HCEC 1CT (cell line): Measurements from ENCODE around the gene CCM2.

Experiments
- DNase-seq: peaks from one replicate; pipeline ENCODE4 v3.0.0-alpha.2; 2017

CCM2 gene

GRCh38 chr7:45069444-45070253, 69.6 kb downstream of the CCM2 start:
- DNase-seq, result no peak

DNA sequence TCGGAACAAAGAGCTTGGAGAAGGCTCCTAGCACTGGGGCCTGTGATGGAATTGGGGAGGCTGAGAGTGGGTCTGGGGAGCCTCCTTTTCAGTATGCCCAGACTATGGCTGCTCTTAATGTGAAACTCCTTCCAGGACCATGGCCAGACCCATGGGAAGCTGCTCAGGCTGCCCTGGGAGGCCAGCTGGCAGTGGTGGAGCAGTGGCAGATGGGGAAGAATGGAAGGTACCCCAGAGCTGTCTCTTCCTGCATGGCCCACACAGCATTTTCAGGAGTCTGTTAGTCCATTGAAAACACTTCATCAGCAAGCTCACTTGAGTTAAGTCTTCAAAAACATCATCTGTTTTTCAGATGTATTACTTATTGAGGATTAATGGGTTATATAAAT, 70.2 kb downstream of the CCM2 start:
- no peak for DNase-seq

DNA sequence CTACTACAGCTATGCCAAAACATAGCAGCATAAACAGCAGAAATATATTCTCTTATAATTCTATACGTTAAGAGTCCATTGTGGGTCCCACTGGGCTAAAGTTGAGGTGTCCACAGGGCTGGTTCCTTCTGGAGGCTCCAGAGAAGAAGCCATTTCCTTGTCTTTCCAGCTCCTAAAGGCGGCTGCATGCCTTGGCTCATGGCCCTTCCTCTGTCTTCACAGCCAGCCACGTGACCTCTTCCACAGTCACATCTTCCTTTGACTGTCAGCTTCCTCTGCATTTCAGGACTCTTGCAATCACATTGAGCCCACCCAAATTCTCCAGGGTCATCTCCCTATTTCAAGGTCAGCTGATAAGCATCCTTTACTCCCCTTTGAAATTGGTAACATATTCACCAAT, 71.5 kb downstream of the CCM2 start:
- DNase-seq, result no peak

DNA sequence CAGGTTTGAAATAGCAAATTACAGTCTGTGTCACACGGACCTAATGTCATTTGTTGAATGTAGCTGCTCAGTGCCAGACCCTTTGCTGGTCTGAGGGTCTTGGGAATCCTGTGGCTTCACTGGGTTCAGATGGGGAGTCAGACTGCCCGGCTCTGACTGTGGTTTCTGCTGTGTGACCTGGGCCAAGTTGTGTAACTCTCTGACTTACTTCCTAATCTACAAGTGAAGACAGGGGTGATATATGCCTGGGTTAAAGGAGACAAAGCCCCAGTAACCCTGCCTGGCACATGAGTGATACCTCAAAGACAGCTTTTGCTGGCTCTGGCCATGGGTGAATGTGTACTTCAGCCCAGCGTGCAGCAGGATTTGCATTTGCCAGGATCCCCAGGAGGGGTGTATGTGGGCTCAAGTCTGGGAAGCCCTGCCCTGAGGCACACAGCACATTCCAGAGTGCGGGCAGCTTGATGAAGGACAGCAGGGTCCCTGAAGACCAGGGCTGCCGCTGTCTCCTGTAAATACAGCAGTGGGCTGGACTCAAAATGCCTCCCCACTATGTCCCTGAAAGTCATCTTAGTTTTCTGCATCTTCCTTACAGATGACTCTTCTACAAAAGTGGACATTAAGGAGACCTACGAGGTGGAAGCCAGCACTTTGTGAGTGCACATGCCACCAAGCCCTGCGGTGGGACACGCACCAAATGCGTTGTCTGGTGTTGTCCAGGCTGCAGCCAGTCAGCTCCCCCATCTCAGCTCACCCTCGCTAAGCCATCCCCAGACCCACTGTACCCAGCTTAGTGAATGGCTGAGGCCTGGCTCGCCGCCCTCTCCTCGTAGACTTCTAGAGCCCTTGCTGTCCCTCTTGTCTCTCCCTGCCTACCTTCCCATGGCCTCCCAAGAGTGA, 72.4 kb downstream of the CCM2 start:
- DNase-seq, result no peak

- DNase-seq, result no peak
These were observed 73.2 kb downstream of the CCM2 start for GRCh38 chr7:45073031-45073785.

DNA sequence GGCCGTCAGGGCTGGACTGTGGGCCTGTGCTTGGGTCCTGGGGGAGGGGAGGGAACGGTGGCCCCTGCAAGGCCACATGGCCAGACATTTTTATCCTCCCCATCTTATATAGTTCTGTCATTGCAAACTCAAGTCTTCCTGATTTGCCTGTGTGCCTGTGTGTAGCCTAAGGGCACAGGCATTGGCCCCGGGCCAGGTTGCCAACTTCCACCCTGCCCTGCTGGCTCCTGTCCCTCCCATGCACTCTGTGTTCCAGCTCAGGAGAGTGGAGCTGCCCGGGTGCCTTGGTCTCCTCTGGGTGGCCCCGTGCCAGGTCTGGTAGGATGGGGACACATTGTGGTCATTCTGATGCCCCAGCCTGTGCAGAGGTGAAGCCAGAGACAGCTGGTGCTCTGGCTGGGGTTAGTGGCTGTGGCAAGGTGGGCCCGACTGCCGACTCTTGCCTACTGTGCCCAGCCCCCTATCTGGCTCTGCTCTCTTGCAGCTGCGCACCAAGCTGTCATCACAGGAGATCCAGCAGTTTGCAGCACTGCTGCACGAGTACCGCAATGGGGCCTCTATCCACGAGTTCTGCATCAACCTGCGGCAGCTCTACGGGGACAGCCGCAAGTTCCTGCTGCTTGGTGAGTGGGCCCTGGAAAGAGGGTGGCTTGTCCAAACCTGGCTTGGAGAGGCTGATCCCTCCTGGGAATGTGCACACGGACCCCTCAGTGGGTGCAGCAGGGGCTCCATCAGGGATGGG, 74.0 kb downstream of the CCM2 start:
- DNase-seq, result no peak

GRCh38 chr7:45074528-45075354, 74.7 kb downstream of the CCM2 start:
- no peak for DNase-seq

DNA sequence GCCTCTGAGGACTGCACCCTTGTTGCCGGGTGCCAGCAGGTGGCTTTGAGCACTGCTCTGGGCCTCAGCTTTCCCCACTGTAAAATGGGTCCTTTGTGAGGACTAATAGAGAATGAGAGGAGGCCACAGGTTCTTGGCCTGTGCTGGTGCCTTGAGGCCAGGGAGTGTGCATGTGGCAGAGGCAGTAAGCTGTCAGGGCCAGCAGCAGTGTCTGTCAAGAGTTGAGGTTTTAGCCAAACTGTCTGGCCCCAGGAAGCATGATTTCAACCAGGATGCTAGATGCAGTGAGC, 75.3 kb downstream of the CCM2 start:
- no peak for DNase-seq

DNA sequence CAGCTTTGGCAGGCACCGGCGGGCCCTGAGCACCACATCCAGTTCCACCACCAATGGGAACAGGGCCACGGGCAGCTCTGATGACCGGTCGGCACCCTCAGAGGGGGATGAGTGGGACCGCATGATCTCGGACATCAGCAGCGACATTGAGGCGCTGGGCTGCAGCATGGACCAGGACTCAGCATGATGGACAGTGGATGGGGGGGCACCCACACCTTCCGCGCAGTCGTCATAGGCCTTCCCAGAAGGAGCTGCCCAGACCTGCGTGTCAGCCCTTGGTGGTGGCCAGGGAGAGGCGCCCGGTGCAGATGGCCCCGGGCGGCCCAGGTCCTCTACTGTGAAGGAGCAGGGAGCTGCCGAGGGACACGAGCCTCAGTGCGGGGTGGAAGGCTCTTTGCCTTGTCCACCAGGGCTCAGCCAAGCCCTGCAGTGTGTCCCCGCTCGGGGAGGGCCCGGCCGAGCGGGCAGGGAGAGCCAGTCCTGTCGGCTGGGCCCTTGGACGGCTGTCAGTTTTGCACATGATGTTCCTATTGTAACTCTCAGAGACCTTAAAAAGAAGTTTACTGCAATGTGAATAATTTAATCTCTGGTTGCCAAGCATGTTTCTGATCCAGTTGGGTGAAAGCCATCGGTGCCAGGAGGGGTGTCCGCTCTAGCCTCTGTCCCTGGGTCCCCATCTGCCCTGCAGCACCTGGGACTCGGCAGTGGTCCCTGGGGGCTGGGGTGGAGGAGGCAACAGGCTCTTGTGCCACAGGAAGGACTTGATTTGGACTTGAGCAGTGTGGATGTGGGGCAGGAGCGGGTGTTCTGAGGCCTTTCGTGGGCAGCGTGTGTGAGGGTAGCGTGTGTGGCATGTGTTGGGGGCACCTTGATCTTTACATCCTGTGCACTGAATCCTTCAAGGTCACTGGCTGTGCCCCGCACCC, 76.1 kb downstream of the CCM2 start:
- no peak for DNase-seq

DNA sequence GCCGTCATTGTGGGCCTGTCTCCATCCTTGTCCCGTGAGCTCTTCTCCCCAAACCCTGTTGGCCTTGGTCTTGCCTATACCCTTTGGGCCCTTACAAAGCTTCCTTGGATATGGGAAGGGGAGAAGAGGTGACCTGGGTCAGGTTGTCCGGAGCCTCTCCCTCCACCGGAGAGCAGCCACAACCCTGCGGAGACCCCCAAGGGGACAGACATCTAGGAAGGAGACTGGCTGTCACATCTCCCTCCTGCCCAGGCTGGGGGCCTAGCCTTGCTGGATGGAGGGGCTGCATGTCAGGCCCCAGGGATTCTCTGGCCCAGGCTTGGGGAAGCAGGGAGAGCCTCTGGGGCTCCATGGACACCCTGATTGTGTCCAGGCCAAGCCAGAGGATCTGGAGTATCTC, 76.9 kb downstream of the CCM2 start:
- DNase-seq, result no peak

GRCh38 chr7:45077579-45077978, 77.6 kb downstream of the CCM2 start:
- DNase-seq, result no peak

- DNase-seq, result no peak
These were observed 78.2 kb downstream of the CCM2 start for GRCh38 chr7:45078125-45078681.

GRCh38 chr7:45080265-45080957, 80.4 kb downstream of the CCM2 start:
- no peak for DNase-seq

DNA sequence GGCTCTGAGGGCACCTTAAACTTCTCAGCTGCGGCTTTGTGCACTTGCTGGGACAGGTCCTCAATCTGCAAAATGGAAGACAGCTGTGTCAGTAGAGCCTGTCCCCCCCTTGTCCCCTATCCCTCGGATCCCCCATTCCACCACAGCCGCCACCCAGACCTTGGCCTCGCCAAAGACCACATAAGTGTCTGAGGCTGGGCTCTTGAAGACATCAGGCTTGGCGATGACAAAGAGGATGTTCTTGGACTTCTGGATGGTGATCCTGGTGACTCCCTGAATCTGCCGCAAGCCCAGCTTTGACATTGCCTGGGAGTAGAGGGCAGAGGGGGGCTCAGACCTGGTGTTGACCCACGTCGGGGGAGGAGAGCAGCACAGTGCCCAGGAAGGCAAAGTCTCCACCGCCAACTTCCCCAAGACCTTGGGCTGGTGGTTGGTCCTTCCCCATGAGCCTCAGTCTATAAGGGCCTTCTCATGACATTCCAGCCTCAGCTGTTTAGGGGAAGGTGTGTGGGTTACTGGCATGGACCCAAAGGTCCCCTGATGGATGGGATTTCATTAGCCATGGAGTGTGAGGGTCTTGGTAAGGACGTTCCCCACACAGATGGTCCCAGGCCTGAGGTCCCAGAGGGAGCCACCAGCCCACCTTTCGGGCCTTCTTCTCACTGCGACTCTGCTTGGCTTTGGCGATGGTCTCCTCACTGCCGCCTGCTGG, 81.1 kb downstream of the CCM2 start:
- DNase-seq, result no peak

GRCh38 chr7:45081670-45081974, 81.6 kb downstream of the CCM2 start:
- DNase-seq, result no peak

DNA sequence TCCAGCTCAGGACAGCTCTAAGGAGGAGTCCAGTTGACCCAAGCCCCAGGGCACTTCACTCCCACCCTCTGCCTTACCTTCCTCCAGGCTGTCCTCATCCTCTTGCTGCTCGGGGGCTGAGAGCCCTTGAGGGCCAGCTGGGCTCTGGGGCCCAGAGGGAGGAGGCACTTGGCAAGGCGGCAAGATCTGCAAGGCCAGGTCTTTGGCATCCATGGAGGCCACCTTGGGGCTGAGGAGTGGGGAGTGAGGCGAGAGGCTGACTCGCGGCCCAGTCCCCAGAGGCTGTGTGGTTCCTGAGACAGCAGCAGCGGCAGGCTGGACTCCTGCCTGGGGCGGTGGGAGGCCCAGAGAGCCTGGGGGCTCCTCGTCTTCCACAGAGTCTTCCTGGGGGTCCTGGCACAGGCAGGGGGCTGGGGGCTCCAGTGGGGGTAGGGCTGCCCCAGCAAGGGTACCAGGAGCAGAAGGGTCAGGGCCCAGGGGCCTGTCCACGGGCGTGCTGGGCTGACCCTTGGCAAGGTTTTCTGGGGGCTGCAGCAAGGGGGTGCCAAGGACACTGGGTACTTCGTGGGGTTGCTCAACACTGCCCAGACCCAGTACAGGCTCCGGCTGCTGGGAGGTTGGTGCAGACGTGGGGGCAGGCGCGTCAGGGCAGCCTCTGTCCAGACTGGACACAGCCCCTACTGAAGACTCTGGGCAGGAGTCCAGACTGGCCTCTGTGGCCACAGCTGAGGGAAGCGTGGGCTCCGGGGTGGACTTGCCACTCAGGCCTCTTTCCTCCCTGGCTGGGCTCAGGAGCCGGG, 82.2 kb downstream of the CCM2 start:
- DNase-seq, result no peak

DNA sequence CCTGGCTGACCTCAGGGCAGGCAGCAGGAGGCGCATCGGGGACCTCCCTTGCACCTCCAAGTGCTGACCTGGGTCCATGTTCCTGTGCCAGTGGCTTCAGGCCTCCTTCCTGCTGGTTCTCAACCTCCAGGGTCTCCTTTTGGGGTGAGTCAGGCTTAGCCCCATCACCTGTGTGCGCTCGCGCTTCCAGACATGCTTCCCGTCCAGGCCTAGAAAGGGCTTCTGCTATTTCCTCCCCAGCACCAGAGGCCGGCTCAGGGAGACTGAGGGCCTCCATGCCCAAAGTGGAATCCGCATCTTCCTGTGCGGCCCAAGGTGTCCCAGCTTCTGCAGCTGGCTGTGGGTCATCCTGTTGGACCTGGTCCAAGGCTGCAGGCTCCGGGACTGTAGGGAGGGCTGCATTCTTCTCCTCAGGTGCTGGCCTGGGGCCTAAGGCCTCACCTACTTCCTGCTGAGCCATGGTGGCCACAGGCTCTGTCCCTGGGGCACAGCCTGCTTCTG, 82.9 kb downstream of the CCM2 start:
- DNase-seq, result no peak

DNA sequence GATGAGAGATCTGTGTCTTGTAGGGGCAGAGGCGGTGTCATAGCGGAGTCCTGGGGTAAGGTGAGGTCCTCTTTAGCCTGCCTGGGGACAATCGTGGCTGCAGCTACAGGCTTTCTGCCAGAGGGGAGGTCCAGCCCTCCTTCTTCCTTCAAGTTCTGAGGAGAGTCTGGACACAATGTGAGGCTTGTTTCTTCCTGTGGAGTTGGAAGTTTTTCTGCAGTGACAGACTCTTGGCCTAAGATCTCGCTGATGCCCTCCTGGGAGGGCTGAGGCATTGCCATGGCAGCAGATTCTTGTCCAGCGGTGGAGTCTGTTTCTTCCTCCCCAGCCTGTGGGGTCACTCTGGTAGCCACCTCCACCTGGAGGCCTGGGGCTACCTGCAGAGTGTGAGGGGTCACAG, 84.3 kb downstream of the CCM2 start:
- DNase-seq, result no peak
